Panc1 (cell line): ENCODE data around the gene USP32. TPM values are rescaled to one million over a fixed set of nuclear protein-coding genes. Genes with fewer than 3 reads are reported as not detected.

Experiments
- ATAC-seq: fragments of 200-7000 bp; cut with Tn5 transposase; 2 replicates; pipeline ENCODE4 v1.9.1; 2020; ENCODE audit warnings: mild to moderate bottlenecking, moderate library complexity
- BruUV-seq: library from RNA; stranded (reverse); fragments of 400-500 nt; replicated peaks from 2 replicates; lab custom pipeline; 2021; lab: Mats Ljungman, UMichigan
- CTCF ChIA-PET: fragments of 300-600 bp; sonication (Branson Sonifier 250); formaldehyde crosslinking; loops from one replicate; lab custom pipeline; 2022; ENCODE audit warnings: antibody characterized with exemption; lab: Charles Lee
- POLR2A ChIA-PET: fragments of 300-600 bp; sonication (Branson Sonifier 250); formaldehyde crosslinking; loops from one replicate; lab custom pipeline; 2022; ENCODE audit warnings: antibody characterized with exemption; lab: Charles Lee
- DNase-seq: peaks from one replicate; pipeline ENCODE4 v3.0.0-alpha.2; 2010; ENCODE audit warnings: low read depth, low spot score
- H3K27ac ChIP-seq: 2 replicates; pipeline ENCODE4 v1.5.1; 2011; ENCODE audit warnings: mild to moderate bottlenecking, low read length, inconsistent platforms
- H3K27me3 ChIP-seq: fragments of 200-500 bp; sonication (Bioruptor generic); 2 replicates; pipeline ENCODE4 v1.6.0; 2014; ENCODE audit warnings: low read length, inconsistent platforms; ENCODE audit not compliant: control insufficient read depth, insufficient read depth
- H3K36me3 ChIP-seq: fragments of 200-500 bp; sonication (Bioruptor generic); 2 replicates; pipeline ENCODE4 v1.5.1; 2014; ENCODE audit warnings: inconsistent platforms, mild to moderate bottlenecking, low read length, moderate library complexity; ENCODE audit not compliant: control insufficient read depth, insufficient read depth
- H3K4me1 ChIP-seq: 2 replicates; pipeline ENCODE4 v1.5.1; 2011; ENCODE audit warnings: inconsistent platforms, mild to moderate bottlenecking, low read length, moderate library complexity; ENCODE audit not compliant: control insufficient read depth, insufficient read depth
- H3K4me3 ChIP-seq, 2 experiments: 2 replicates each; pipeline ENCODE4 v1.5.1; 2011 to 2012; ENCODE audit warnings: low read depth in 2 of 2, low read length in 2 of 2, mild to moderate bottlenecking in 2 of 2, inconsistent platforms in 1 of 2, moderate library complexity in 1 of 2
- H3K9me3 ChIP-seq: fragments of 200-500 bp; sonication (Bioruptor generic); 2 replicates; pipeline ENCODE4 v1.5.1; 2014; ENCODE audit warnings: low read depth, mild to moderate bottlenecking, inconsistent platforms, low read length, moderate library complexity; ENCODE audit not compliant: control insufficient read depth, insufficient read depth
- POLR2AphosphoS5 ChIP-seq: IDR thresholded peaks from 2 replicates; pipeline ENCODE4 v1.6.1; 2012; ENCODE audit warnings: mild to moderate bottlenecking, low read depth, low read length, moderate library complexity
- SIN3A ChIP-seq: IDR thresholded peaks from 2 replicates; pipeline ENCODE4 v1.6.1; 2012; ENCODE audit warnings: low read depth, mild to moderate bottlenecking, low read length, moderate library complexity, borderline replicate concordance; ENCODE audit not compliant: insufficient read depth
- TCF7L2 ChIP-seq: IDR thresholded peaks from 2 replicates; pipeline ENCODE4 v1.6.1; 2011; ENCODE audit warnings: mild to moderate bottlenecking, low read depth, low read length, inconsistent platforms
- in situ Hi-C: cut with HindIII; loops from 2 replicates; pipeline ENCODE4 v1.10.0; 2016; ENCODE audit warnings: low sequenced_read_pairs, low pct_unique_long_range_greater_than_20kb
- intact Hi-C: fragments of 100-400 bp; cut with micrococcal nuclease; formaldehyde crosslinking; loops from one replicate; pipeline ENCODE4 v1.10.0; 2022; ENCODE audit not compliant: unreplicated experiment
- total RNA-seq: library from RNA; stranded (reverse); gene quantifications from one replicate; pipeline ENCODE4 v1.2.1, GENCODE V29; 2021; ENCODE audit not compliant: unreplicated experiment
- TF ChIP-seq, protein P1 (sequence below): fragments of 450-650 bp; IDR thresholded peaks from 2 replicates; pipeline ENCODE4 v1.5.1; 2017; ENCODE audit warnings: mild to moderate bottlenecking
- TF ChIP-seq, protein P2 (sequence below), 2 experiments: IDR thresholded peaks; 2 replicates each; pipeline ENCODE4 v1.6.1; 2011 to 2012; ENCODE audit warnings: low read depth in 2 of 2, control low read depth in 1 of 2, low read length in 1 of 2, mild to moderate bottlenecking in 1 of 2, moderate library complexity in 1 of 2; ENCODE audit not compliant: insufficient read depth in 1 of 2

Gene USP32
- total RNA-seq, 1 experiment from 2014 or later: 45.5 TPM

DNA sequence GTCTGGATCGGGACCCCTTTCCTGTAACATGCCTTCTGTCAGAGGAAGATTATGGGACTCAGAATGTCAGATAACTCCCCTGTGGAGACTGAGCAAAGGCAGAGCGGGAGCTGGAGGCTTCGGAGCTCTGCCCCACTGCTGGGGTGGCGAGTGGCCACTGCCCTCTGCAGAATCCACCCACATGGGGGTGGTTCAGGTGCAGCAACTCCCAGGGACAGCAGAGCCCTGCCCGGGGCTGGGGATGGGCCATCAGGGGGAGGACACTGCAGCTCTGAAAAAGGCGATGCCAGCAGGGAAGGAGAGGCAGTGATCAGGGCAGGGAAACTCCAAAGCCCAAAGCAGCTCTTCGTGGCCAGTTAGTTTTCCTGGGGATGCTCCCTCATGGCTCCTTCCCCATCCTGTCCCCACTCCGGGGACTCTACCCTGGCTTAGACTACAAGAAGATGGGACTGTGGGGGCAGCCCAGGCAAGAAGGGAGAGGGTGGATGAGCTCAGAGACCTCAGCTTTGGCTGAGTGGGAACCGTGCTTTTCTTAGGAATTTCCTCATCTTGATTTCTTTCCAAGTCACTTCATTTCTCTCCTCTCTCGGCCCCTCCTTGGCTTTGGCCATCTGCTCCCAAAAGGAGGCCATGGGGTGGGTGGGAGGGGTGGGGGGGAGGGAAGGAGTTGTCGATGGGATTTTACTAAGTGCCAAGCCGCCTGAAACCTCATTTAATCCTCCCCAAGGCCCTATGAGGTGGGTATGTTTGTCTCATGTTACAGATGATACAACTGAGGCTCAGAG, 238.1 kb downstream of the USP32 start:
- DNase-seq (no peak), ATAC-seq (no peak)
- intact Hi-C loops (no loop called here), in situ Hi-C loops (no loop called here)
- no peaks in the 10 kb centered on the region for H3K36me3 ChIP-seq
- H3K27me3 ChIP-seq: no peaks in the 10 kb centered on the region
- H3K4me3 ChIP-seq: no peak overlapping the region
- BruUV-seq: no TSS peak
- no peak overlapping the region for H3K27ac ChIP-seq
- no peak for TF ChIP-seq TCF7L2
- TF ChIP-seq SIN3A: no peak
- TF ChIP-seq, protein P1, sequence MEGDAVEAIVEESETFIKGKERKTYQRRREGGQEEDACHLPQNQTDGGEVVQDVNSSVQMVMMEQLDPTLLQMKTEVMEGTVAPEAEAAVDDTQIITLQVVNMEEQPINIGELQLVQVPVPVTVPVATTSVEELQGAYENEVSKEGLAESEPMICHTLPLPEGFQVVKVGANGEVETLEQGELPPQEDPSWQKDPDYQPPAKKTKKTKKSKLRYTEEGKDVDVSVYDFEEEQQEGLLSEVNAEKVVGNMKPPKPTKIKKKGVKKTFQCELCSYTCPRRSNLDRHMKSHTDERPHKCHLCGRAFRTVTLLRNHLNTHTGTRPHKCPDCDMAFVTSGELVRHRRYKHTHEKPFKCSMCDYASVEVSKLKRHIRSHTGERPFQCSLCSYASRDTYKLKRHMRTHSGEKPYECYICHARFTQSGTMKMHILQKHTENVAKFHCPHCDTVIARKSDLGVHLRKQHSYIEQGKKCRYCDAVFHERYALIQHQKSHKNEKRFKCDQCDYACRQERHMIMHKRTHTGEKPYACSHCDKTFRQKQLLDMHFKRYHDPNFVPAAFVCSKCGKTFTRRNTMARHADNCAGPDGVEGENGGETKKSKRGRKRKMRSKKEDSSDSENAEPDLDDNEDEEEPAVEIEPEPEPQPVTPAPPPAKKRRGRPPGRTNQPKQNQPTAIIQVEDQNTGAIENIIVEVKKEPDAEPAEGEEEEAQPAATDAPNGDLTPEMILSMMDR: no peak
- no peak for TF ChIP-seq POLR2AphosphoS5
- TF ChIP-seq, protein P2, sequence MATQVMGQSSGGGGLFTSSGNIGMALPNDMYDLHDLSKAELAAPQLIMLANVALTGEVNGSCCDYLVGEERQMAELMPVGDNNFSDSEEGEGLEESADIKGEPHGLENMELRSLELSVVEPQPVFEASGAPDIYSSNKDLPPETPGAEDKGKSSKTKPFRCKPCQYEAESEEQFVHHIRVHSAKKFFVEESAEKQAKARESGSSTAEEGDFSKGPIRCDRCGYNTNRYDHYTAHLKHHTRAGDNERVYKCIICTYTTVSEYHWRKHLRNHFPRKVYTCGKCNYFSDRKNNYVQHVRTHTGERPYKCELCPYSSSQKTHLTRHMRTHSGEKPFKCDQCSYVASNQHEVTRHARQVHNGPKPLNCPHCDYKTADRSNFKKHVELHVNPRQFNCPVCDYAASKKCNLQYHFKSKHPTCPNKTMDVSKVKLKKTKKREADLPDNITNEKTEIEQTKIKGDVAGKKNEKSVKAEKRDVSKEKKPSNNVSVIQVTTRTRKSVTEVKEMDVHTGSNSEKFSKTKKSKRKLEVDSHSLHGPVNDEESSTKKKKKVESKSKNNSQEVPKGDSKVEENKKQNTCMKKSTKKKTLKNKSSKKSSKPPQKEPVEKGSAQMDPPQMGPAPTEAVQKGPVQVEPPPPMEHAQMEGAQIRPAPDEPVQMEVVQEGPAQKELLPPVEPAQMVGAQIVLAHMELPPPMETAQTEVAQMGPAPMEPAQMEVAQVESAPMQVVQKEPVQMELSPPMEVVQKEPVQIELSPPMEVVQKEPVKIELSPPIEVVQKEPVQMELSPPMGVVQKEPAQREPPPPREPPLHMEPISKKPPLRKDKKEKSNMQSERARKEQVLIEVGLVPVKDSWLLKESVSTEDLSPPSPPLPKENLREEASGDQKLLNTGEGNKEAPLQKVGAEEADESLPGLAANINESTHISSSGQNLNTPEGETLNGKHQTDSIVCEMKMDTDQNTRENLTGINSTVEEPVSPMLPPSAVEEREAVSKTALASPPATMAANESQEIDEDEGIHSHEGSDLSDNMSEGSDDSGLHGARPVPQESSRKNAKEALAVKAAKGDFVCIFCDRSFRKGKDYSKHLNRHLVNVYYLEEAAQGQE (IDR thresholded peaks at IDR 0.05; ENCODE audit: insufficient read depth in 1 of 2, low read depth in 2 of 2, low read length in 1 of 2): no peak
- CTCF ChIA-PET: no interaction called here
- H3K4me1 ChIP-seq: peaks cover 9% of the 10 kb centered on the region; the same call in 1 of the 2 replicates
- POLR2A ChIA-PET: no interaction called here
- H3K9me3 ChIP-seq: no peaks in the 10 kb centered on the region

DNA sequence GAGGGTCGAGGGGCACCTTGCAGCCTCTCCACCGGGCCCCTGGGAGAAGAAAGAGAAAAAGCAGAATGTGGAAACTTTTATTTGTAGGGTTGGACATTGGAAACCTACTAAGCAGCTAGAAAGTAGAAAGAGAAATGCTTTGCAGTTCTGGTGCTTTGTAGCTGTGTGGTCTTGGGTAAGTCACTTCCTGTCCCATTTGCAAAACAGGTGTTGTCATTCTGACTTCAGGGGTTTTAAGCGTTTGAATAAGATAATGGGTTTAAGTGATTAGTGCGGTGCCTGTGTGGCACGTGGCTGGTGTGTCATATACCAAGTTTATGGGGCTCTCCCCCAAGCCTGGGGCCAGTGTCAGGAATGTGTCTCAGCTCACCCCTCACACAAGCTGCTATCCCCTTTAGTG, 240.6 kb downstream of the USP32 start:
- ChIA-PET CTCF (no interaction called here), POLR2A (no interaction called here)
- Histone ChIP-seq H3K4me1 (peaks cover 9% of the 10 kb centered on the region; the same call in 1 of the 2 replicates), H3K9me3 (no peaks in the 10 kb centered on the region), H3K27ac (no peak overlapping the region), H3K36me3 (no peaks in the 10 kb centered on the region), H3K4me3 (no peak overlapping the region), H3K27me3 (no peaks in the 10 kb centered on the region)
- intact Hi-C loops (no loop called here), in situ Hi-C loops (no loop called here)
- no peak for TF ChIP-seq POLR2AphosphoS5
- TF ChIP-seq, protein P1: no peak
- no peak for TF ChIP-seq SIN3A
- TF ChIP-seq, protein P2 (IDR thresholded peaks at IDR 0.05; ENCODE audit: insufficient read depth in 1 of 2, low read depth in 2 of 2, low read length in 1 of 2): no peak
- TF ChIP-seq TCF7L2: no peak
- DNase-seq (no peak), ATAC-seq (no peak)
- no TSS peak for BruUV-seq
